HepG2 (cell line): ENCODE data around the gene CAPN9. TPM values are rescaled to one million over a fixed set of nuclear protein-coding genes. Genes with fewer than 3 reads are reported as not detected.
A peak's percentile ranks its signal among the peaks of the same experiment; 100 is the strongest.

Experiments
- ATF2 ChIP-seq: sonication (generic); formaldehyde crosslinking; IDR thresholded peaks from 2 replicates; pipeline ENCODE4 v1.4.0; 2020; ENCODE audit warnings: missing genetic modification reagents
- ATRX ChIP-seq: sonication (generic); formaldehyde crosslinking; IDR thresholded peaks from 2 replicates; pipeline ENCODE4 v1.4.0; 2020; ENCODE audit warnings: missing genetic modification reagents, borderline replicate concordance
- ESRRA ChIP-seq: sonication (generic); formaldehyde crosslinking; IDR thresholded peaks from 2 replicates; pipeline ENCODE4 v1.5.1; 2020; ENCODE audit warnings: mild to moderate bottlenecking, low read depth, missing genetic modification reagents
- HES4 ChIP-seq: sonication (generic); formaldehyde crosslinking; IDR thresholded peaks from 2 replicates; pipeline ENCODE4 v1.9.0; 2021; ENCODE audit warnings: mild to moderate bottlenecking, missing genetic modification reagents, borderline replicate concordance
- KLF12 ChIP-seq: sonication (generic); formaldehyde crosslinking; IDR thresholded peaks from 2 replicates; pipeline ENCODE4 v1.4.0; 2020; ENCODE audit warnings: missing genetic modification reagents, borderline replicate concordance
- LBX2 ChIP-seq: sonication (generic); formaldehyde crosslinking; IDR thresholded peaks from 2 replicates; pipeline ENCODE4 v1.5.0; 2020; ENCODE audit warnings: missing genetic modification reagents, mild to moderate bottlenecking, borderline replicate concordance
- MYPOP ChIP-seq: sonication (generic); formaldehyde crosslinking; IDR thresholded peaks from 2 replicates; pipeline ENCODE4 v1.8.1; 2023; ENCODE audit warnings: mild to moderate bottlenecking, moderate library complexity, missing genetic modification reagents
- PHB2 ChIP-seq: fragments of 450-650 bp; IDR thresholded peaks from 2 replicates; pipeline ENCODE4 v1.6.1; 2018; ENCODE audit not compliant: partially characterized antibody
- SKIL ChIP-seq: sonication (generic); formaldehyde crosslinking; IDR thresholded peaks from 2 replicates; pipeline ENCODE4 v1.8.0; 2022; ENCODE audit warnings: missing genetic modification reagents, mild to moderate bottlenecking, moderate library complexity, borderline replicate concordance
- SMC3 ChIP-seq: IDR thresholded peaks from 2 replicates; pipeline ENCODE4 v1.6.1; 2011; ENCODE audit warnings: low read length, improper control_type of control experiment
- SOX13 ChIP-seq, 3 experiments: fragments of 450-650 bp in 1 of 3; sonication (generic) in 1 of 3; formaldehyde crosslinking in 1 of 3; IDR thresholded peaks in 2 of 3; conservative IDR thresholded peaks in 1 of 3; 2 replicates each; pipeline versions ENCODE4 v1.5.0 to v1.6.1; 2016 to 2020; ENCODE audit warnings: antibody characterized with exemption in 1 of 3, mild to moderate bottlenecking in 1 of 3, missing compliant biosample characterization in 1 of 3, missing genetic modification reagents in 1 of 3, moderate library complexity in 1 of 3
- SPEN ChIP-seq: sonication (generic); formaldehyde crosslinking; IDR thresholded peaks from 2 replicates; pipeline ENCODE4 v1.5.1; 2020; ENCODE audit warnings: low read depth, mild to moderate bottlenecking, missing genetic modification reagents
- ZBED4 ChIP-seq: sonication (generic); formaldehyde crosslinking; IDR thresholded peaks from 2 replicates; pipeline ENCODE4 v1.4.0; 2020; ENCODE audit warnings: missing genetic modification reagents, borderline replicate concordance
- ZNF124 ChIP-seq: sonication (generic); formaldehyde crosslinking; IDR thresholded peaks from 2 replicates; pipeline ENCODE4 v1.4.0; 2020; ENCODE audit warnings: missing genetic modification reagents
- ZNF207 ChIP-seq: fragments of 450-650 bp; IDR thresholded peaks from 2 replicates; pipeline ENCODE4 v1.6.1; 2016; ENCODE audit warnings: antibody characterized with exemption, borderline replicate concordance
- ZNF335 ChIP-seq: sonication (generic); formaldehyde crosslinking; IDR thresholded peaks from 2 replicates; pipeline ENCODE4 v1.4.0; 2020; ENCODE audit warnings: missing genetic modification reagents
- ZNF33B ChIP-seq: sonication (generic); formaldehyde crosslinking; IDR thresholded peaks from 2 replicates; pipeline ENCODE4 v1.5.1; 2020; ENCODE audit warnings: mild to moderate bottlenecking, missing genetic modification reagents
- ZNF672 ChIP-seq: sonication (generic); formaldehyde crosslinking; IDR thresholded peaks from 2 replicates; pipeline ENCODE4 v1.8.1; 2022; ENCODE audit warnings: missing genetic modification reagents
- ZNF772 ChIP-seq: sonication (generic); formaldehyde crosslinking; IDR thresholded peaks from 2 replicates; pipeline ENCODE4 v1.5.0; 2020; ENCODE audit warnings: mild to moderate bottlenecking, missing genetic modification reagents
- polyA plus RNA-seq, 8 experiments: library from polyadenylated mRNA; depleted of rRNA in 3 of 8; stranded (reverse) in 7 of 8; unstranded in 1 of 8; fragments of >200 nt; fragmentation: Illumina TruSeq in 4 of 8; extraction: Trizol in 4 of 8; gene quantifications; 2 replicates each; pipeline versions ENCODE4 v1.2.1 to v1.2.3, GENCODE V29; 2011 to 2016; ENCODE audit warnings: low read depth in 4 of 8, missing spikeins in 1 of 8, mixed read lengths in 1 of 8; ENCODE audit not compliant: insufficient read depth in 1 of 8
- total RNA-seq, 5 experiments: library from RNA; depleted of rRNA; stranded (reverse); fragments of >200 nt; fragmentation: Illumina TruSeq; extraction: Trizol; gene quantifications; 2 replicates each; pipeline ENCODE4 v1.2.3, GENCODE V29; 2016; ENCODE audit warnings: low read depth in 1 of 5

Gene CAPN9
- total and polyA plus RNA-seq, 2 of the 13 experiments (the other 11 are each of a cell fraction or from before 2014, with no cell fraction given): 0.04 to 0.31 TPM

GRCh38 chr1:230701895-230702768 lies 45.1 kb upstream of the CAPN9 start (continued):
- TF ChIP-seq MYPOP (CRISPR knock-in tag) (0 out of 2 replicates have a peak, but pooled peaks have one; percentile 46), LBX2 (CRISPR knock-in tag) (no peak), HES4 (CRISPR knock-in tag) (no peak), KLF12 (no peak), ATF2 (CRISPR knock-in tag) (no peak), ZNF124 (CRISPR knock-in tag) (no peak; the same call in 1 of the 2 replicates), PHB2 (no peak), ATRX (no peak), SPEN (peak; percentile 62; the same call in 1 of the 2 replicates), SKIL (CRISPR knock-in tag) (no peak), SMC3 (no peak), SOX13 (IDR thresholded peaks at IDR 0.05) (no peak), SOX13 (CRISPR knock-in tag; conservative IDR thresholded peaks at IDR 0.05 in 1 of 2, IDR thresholded peaks at IDR 0.05 in 1 of 2) (peak in 1 of 2 experiments; percentile 44; a peak in 2 of 4 replicates), ZNF772 (no peak), ZBED4 (CRISPR knock-in tag) (no peak), ZNF207 (no peak), ZNF33B (CRISPR knock-in tag) (no peak), ESRRA (no peak; the same call in 1 of the 2 replicates), ZNF672 (CRISPR knock-in tag) (no peak), ZNF335 (CRISPR knock-in tag) (no peak)
